ENCODE measurements around the gene ARRDC2.

- TF ChIP-seq, protein P1, sequence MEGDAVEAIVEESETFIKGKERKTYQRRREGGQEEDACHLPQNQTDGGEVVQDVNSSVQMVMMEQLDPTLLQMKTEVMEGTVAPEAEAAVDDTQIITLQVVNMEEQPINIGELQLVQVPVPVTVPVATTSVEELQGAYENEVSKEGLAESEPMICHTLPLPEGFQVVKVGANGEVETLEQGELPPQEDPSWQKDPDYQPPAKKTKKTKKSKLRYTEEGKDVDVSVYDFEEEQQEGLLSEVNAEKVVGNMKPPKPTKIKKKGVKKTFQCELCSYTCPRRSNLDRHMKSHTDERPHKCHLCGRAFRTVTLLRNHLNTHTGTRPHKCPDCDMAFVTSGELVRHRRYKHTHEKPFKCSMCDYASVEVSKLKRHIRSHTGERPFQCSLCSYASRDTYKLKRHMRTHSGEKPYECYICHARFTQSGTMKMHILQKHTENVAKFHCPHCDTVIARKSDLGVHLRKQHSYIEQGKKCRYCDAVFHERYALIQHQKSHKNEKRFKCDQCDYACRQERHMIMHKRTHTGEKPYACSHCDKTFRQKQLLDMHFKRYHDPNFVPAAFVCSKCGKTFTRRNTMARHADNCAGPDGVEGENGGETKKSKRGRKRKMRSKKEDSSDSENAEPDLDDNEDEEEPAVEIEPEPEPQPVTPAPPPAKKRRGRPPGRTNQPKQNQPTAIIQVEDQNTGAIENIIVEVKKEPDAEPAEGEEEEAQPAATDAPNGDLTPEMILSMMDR (IDR thresholded peaks at IDR 0.05; ENCODE audit: insufficient read depth, low read length, poor library complexity, severe bottlenecking) = no peak
- TF ChIP-seq EZH2phosphoT487 (conservative IDR thresholded peaks at IDR 0.05; ENCODE audit: low read length) = no peak
Observed at GRCh38 chr19:17989425-17990094, 18.4 kb upstream of the ARRDC2 start.

Data from SU-DHL-6 (cell line).